IMR-90 (cell line): ENCODE data around the gene GLCE. TPM values are rescaled to one million over a fixed set of nuclear protein-coding genes. Genes with fewer than 3 reads are reported as not detected.

Experiments
- ATAC-seq: fragments of 200-7000 bp; cut with Tn5 transposase; 2 replicates; pipeline ENCODE4 v1.9.1; 2020; ENCODE audit warnings: low read depth, mild to moderate bottlenecking, moderate library complexity
- BruUV-seq: library from RNA; stranded (reverse); fragments of 400-500 nt; replicated peaks from 2 replicates; lab custom pipeline; 2021; lab: Mats Ljungman, UMichigan
- CTCF ChIA-PET: fragments of 300-600 bp; formaldehyde crosslinking; extraction: SDS; loops from one replicate; lab custom pipeline; 2021; ENCODE audit warnings: antibody characterized with exemption; lab: Yijun Ruan, JAX
- POLR2A ChIA-PET: fragments of 300-600 bp; sonication (Branson Sonifier 250); formaldehyde crosslinking; loops from one replicate; lab custom pipeline; 2022; ENCODE audit warnings: antibody characterized with exemption; ENCODE audit not compliant: unreplicated experiment; lab: Charles Lee
- DNase-seq: peaks from one replicate; pipeline ENCODE4 v3.0.0; 2013
- H2AFZ ChIP-seq: replicated peaks from 2 replicates; pipeline ENCODE3; 2013; ENCODE audit warnings: low read length, mild to moderate bottlenecking; ENCODE audit not compliant: poor library complexity
- H2AK5ac ChIP-seq: 2 replicates; pipeline ENCODE4 v1.6.1; 2013; ENCODE audit warnings: low read depth, low read length, inconsistent platforms
- H2AK9ac ChIP-seq: replicated peaks from 2 replicates; pipeline ENCODE3; 2013; ENCODE audit warnings: mild to moderate bottlenecking, low read depth, low read length, moderate library complexity; ENCODE audit not compliant: poor library complexity
- H2BK120ac ChIP-seq: 2 replicates; pipeline ENCODE4 v1.6.1; 2013; ENCODE audit warnings: low read depth, low read length, inconsistent platforms
- H2BK15ac ChIP-seq: 3 replicates; pipeline ENCODE4 v1.6.1; 2013; ENCODE audit warnings: low read depth, low read length, inconsistent platforms
- H2BK20ac ChIP-seq: 2 replicates; pipeline ENCODE4 v1.6.1; 2013; ENCODE audit warnings: low read depth, mild to moderate bottlenecking, inconsistent platforms, low read length, moderate library complexity
- H2BK5ac ChIP-seq: 2 replicates; pipeline ENCODE4 v1.6.1; 2013; ENCODE audit warnings: mild to moderate bottlenecking, low read depth, low read length, inconsistent platforms; ENCODE audit not compliant: poor library complexity, severe bottlenecking
- H3K14ac ChIP-seq: replicated peaks from 2 replicates; pipeline ENCODE4 v1.6.1; 2013; ENCODE audit warnings: low read depth, low read length, inconsistent platforms
- H3K18ac ChIP-seq: 2 replicates; pipeline ENCODE4 v1.6.1; 2013; ENCODE audit warnings: low read depth, low read length, control low read depth
- H3K23ac ChIP-seq: 2 replicates; pipeline ENCODE4 v1.6.1; 2013; ENCODE audit warnings: low read depth, low read length, inconsistent platforms
- H3K27ac ChIP-seq: 2 replicates; pipeline ENCODE4 v1.5.1; 2013; ENCODE audit warnings: mild to moderate bottlenecking, control low read depth, low read length; ENCODE audit not compliant: insufficient read depth
- H3K27me3 ChIP-seq: 2 replicates; pipeline ENCODE4 v1.6.1; 2013; ENCODE audit warnings: low read length; ENCODE audit not compliant: control insufficient read depth, insufficient read depth
- H3K36me3 ChIP-seq: 2 replicates; pipeline ENCODE4 v1.6.1; 2013; ENCODE audit warnings: low read length, mixed read lengths; ENCODE audit not compliant: control insufficient read depth, insufficient read depth
- H3K4ac ChIP-seq: 2 replicates; pipeline ENCODE4 v1.6.1; 2013; ENCODE audit warnings: low read depth, low read length, inconsistent platforms
- H3K4me1 ChIP-seq: 2 replicates; pipeline ENCODE4 v1.6.1; 2013; ENCODE audit warnings: low read length, mixed read lengths; ENCODE audit not compliant: control insufficient read depth, insufficient read depth
- H3K4me2 ChIP-seq: 2 replicates; pipeline ENCODE4 v1.6.1; 2013; ENCODE audit warnings: low read depth, mild to moderate bottlenecking, control low read depth, low read length, moderate library complexity
- H3K4me3 ChIP-seq: 2 replicates; pipeline ENCODE4 v1.5.1; 2013; ENCODE audit warnings: low read depth, mild to moderate bottlenecking, control low read depth, low read length, moderate library complexity; ENCODE audit not compliant: insufficient read depth
- H3K56ac ChIP-seq: 2 replicates; pipeline ENCODE4 v1.6.1; 2013; ENCODE audit warnings: low read length, inconsistent platforms; ENCODE audit not compliant: insufficient read depth; ENCODE audit errors: extremely low read depth
- H3K79me1 ChIP-seq, 2 experiments: 2 replicates each; pipeline ENCODE4 v1.6.1; 2013; ENCODE audit warnings: low read length in 2 of 2, inconsistent platforms in 1 of 2, low read depth in 1 of 2
- H3K9ac ChIP-seq: 2 replicates; pipeline ENCODE4 v1.6.1; 2013; ENCODE audit warnings: low read depth, low read length, control low read depth
- H3K9me1 ChIP-seq: 2 replicates; pipeline ENCODE4 v1.6.1; 2013; ENCODE audit warnings: low read length, inconsistent platforms; ENCODE audit not compliant: insufficient read depth
- H3K9me3 ChIP-seq: 2 replicates; pipeline ENCODE4 v1.6.1; 2013; ENCODE audit warnings: low read length; ENCODE audit not compliant: control insufficient read depth, insufficient read depth
- H4K20me1 ChIP-seq: 2 replicates; pipeline ENCODE4 v1.6.1; 2013; ENCODE audit warnings: low read length, inconsistent platforms; ENCODE audit not compliant: insufficient read depth
- H4K5ac ChIP-seq: 2 replicates; pipeline ENCODE4 v1.6.1; 2013; ENCODE audit warnings: mild to moderate bottlenecking, low read depth, low read length, control low read depth
- H4K8ac ChIP-seq, 2 experiments: 2 replicates each; pipeline ENCODE4 v1.6.1; 2013; ENCODE audit warnings: low read depth in 2 of 2, low read length in 2 of 2, control low read depth in 1 of 2, inconsistent platforms in 1 of 2
- H4K91ac ChIP-seq: 2 replicates; pipeline ENCODE4 v1.6.1; 2013; ENCODE audit warnings: low read depth, low read length, inconsistent platforms; ENCODE audit not compliant: insufficient read depth
- BHLHE40 ChIP-seq: fragments of 150-350 bp; IDR thresholded peaks from 2 replicates; pipeline ENCODE4 v1.6.1; 2016; ENCODE audit warnings: mild to moderate bottlenecking, low read depth, low read length
- CEBPB ChIP-seq: IDR thresholded peaks from 2 replicates; pipeline ENCODE4 v1.6.1; 2012; ENCODE audit warnings: low read depth, low read length, improper control_type of control experiment
- CHD1 ChIP-seq: IDR thresholded peaks from 2 replicates; pipeline ENCODE4 v1.6.1; 2012; ENCODE audit warnings: low read depth, low read length, improper control_type of control experiment
- FOS ChIP-seq: fragments of 150-350 bp; IDR thresholded peaks from 2 replicates; pipeline ENCODE4 v1.6.1; 2016; ENCODE audit warnings: low read depth, low read length
- MAFK ChIP-seq: IDR thresholded peaks from 2 replicates; pipeline ENCODE4 v1.6.1; 2012; ENCODE audit warnings: low read depth, low read length, improper control_type of control experiment
- MAZ ChIP-seq: IDR thresholded peaks from 2 replicates; pipeline ENCODE4 v1.6.1; 2012; ENCODE audit warnings: low read depth, mild to moderate bottlenecking, low read length, improper control_type of control experiment, moderate library complexity, borderline replicate concordance
- MXI1 ChIP-seq: IDR thresholded peaks from 2 replicates; pipeline ENCODE4 v1.6.1; 2012; ENCODE audit warnings: low read depth, mild to moderate bottlenecking, low read length, moderate library complexity, borderline replicate concordance
- NFE2L2 ChIP-seq: fragments of 150-350 bp; IDR thresholded peaks from 2 replicates; pipeline ENCODE4 v1.6.1; 2016; ENCODE audit warnings: low read depth, mild to moderate bottlenecking, low read length
- POLR2A ChIP-seq: IDR thresholded peaks from 2 replicates; pipeline ENCODE4 v1.6.1; 2012; ENCODE audit warnings: mild to moderate bottlenecking, low read depth, low read length
- RAD21 ChIP-seq: IDR thresholded peaks from 2 replicates; pipeline ENCODE4 v1.6.1; 2012; ENCODE audit warnings: low read length, improper control_type of control experiment
- RCOR1 ChIP-seq: IDR thresholded peaks from 2 replicates; pipeline ENCODE4 v1.6.1; 2012; ENCODE audit warnings: mild to moderate bottlenecking, low read length, improper control_type of control experiment; ENCODE audit not compliant: insufficient replicate concordance
- RFX5 ChIP-seq: IDR thresholded peaks from 2 replicates; pipeline ENCODE4 v1.8.0; 2012; ENCODE audit warnings: low read depth, mild to moderate bottlenecking, low read length, moderate library complexity
- SMC3 ChIP-seq: fragments of 150-350 bp; IDR thresholded peaks from 2 replicates; pipeline ENCODE4 v1.6.1; 2016; ENCODE audit warnings: low read depth, mild to moderate bottlenecking, antibody characterized with exemption, low read length, moderate library complexity
- dilution Hi-C: fragments of 300-500 bp; cut with HindIII; formaldehyde crosslinking; loops from one replicate; pipeline ENCODE4 v1.14.3; 2018; ENCODE audit warnings: low sequenced_read_pairs; ENCODE audit not compliant: unreplicated experiment
- in situ Hi-C: fragments of 300-500 bp; cut with MboI; formaldehyde crosslinking; loops from 3 replicates; pipeline ENCODE4 v1.14.3; 2019; ENCODE audit warnings: low sequenced_read_pairs, inconsistent platforms, mixed read lengths
- intact Hi-C: fragments of 100-400 bp; cut with micrococcal nuclease; formaldehyde crosslinking; loops from 2 replicates; pipeline ENCODE4 v1.10.0; 2022
- polyA plus RNA-seq, 3 experiments: library from polyadenylated mRNA; depleted of rRNA; stranded (reverse); fragments of >200 nt; gene quantifications; 2 replicates each; pipeline ENCODE4 v1.2.3, GENCODE V29; 2012; ENCODE audit warnings: low replicate concordance in 1 of 3
- total RNA-seq: library from RNA; depleted of rRNA; stranded (reverse); fragments of >200 nt; gene quantifications from 2 replicates; pipeline ENCODE4 v1.2.3, GENCODE V29; 2012
- TF ChIP-seq, protein P1 (sequence below): fragments of 150-350 bp; IDR thresholded peaks from 2 replicates; pipeline ENCODE4 v1.6.1; 2017; ENCODE audit warnings: mild to moderate bottlenecking, antibody characterized with exemption, low read length, low read depth
- TF ChIP-seq, protein P2 (sequence below): conservative IDR thresholded peaks from 2 replicates; pipeline ENCODE4 v1.5.1; 2012; ENCODE audit warnings: mild to moderate bottlenecking, low read depth, low read length, improper control_type of control experiment
- TF ChIP-seq, protein P3 (sequence below): fragments of 150-350 bp; IDR thresholded peaks from 2 replicates; pipeline ENCODE4 v1.6.1; 2016; ENCODE audit warnings: low read depth, mild to moderate bottlenecking, low read length, moderate library complexity, borderline replicate concordance

Gene GLCE
- total and polyA plus RNA-seq, 2 of the 4 experiments (the other 2 are of a cell fraction) = 15.3 to 29.6 TPM

DNA sequence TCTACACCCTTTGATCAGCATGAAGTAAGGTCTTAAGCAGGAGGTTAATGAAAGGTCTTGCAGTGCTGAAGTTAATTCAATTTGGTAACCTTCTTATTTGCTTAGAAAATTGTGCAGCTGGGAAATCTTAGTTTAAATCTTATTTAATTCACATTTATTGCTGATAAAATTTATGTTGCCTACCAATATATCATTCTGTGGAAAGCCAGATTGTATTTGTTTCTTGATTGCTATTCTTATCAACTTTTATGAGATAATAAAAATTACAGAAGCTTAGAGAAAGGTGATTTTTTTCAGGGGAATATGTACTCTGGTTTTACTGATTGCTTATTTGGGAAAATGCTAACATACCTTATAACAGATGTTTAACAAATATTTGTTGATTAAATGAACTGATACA, 74.2 kb downstream of the GLCE start:
- ChIA-PET POLR2A (no interaction called here), CTCF (interaction anchor here (1.0 kb wide), 1 partner anchor 175 kb away, joined by 3 read pairs; no protein-coding TSS in a partner anchor)
- no peaks in the 10 kb centered on the region for H3K9me3 ChIP-seq
- H3K4me1 ChIP-seq = no peaks in the 10 kb centered on the region
- intact Hi-C loops (no loop called here), in situ Hi-C loops (no loop called here), dilution Hi-C loops (no loop called here)
- H3K23ac ChIP-seq = no peak overlapping the region
- no peak overlapping the region for H2BK15ac ChIP-seq
- H3K36me3 ChIP-seq = no peaks in the 10 kb centered on the region
- no peak overlapping the region for H2AFZ ChIP-seq
- no peak overlapping the region for H2AK9ac ChIP-seq
- H3K18ac ChIP-seq = no peak overlapping the region
- H3K4me3 ChIP-seq = no peak overlapping the region
- H3K4ac ChIP-seq = no peak overlapping the region
- H3K79me1 ChIP-seq = no peaks in the 10 kb centered on the region
- H2BK20ac ChIP-seq = no peak overlapping the region
- H4K8ac ChIP-seq = no peak overlapping the region
- H3K27ac ChIP-seq = no peak overlapping the region
- no peak overlapping the region for H3K56ac ChIP-seq
- H3K14ac ChIP-seq = no peak overlapping the region
- ATAC-seq = no peak
- H4K5ac ChIP-seq = no peak overlapping the region
- DNase-seq = no peak
- H2BK5ac ChIP-seq = no peak overlapping the region
- BruUV-seq = no TSS peak
- no peaks in the 10 kb centered on the region for H4K20me1 ChIP-seq
- H3K9me1 ChIP-seq = no peaks in the 10 kb centered on the region
- no peak overlapping the region for H3K4me2 ChIP-seq
- H3K9ac ChIP-seq = no peak overlapping the region
- no peak overlapping the region for H2AK5ac ChIP-seq
- TF ChIP-seq CHD1 (no peak), CEBPB (no peak), RCOR1 (no peak), RFX5 (no peak), MAFK (no peak), MAZ (no peak), FOS (no peak), BHLHE40 (no peak), MXI1 (no peak), SMC3 (no peak), POLR2A (no peak), RAD21 (no peak), NFE2L2 (no peak)
- TF ChIP-seq, protein P1, sequence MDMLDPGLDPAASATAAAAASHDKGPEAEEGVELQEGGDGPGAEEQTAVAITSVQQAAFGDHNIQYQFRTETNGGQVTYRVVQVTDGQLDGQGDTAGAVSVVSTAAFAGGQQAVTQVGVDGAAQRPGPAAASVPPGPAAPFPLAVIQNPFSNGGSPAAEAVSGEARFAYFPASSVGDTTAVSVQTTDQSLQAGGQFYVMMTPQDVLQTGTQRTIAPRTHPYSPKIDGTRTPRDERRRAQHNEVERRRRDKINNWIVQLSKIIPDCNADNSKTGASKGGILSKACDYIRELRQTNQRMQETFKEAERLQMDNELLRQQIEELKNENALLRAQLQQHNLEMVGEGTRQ = no peak
- TF ChIP-seq, protein P2, sequence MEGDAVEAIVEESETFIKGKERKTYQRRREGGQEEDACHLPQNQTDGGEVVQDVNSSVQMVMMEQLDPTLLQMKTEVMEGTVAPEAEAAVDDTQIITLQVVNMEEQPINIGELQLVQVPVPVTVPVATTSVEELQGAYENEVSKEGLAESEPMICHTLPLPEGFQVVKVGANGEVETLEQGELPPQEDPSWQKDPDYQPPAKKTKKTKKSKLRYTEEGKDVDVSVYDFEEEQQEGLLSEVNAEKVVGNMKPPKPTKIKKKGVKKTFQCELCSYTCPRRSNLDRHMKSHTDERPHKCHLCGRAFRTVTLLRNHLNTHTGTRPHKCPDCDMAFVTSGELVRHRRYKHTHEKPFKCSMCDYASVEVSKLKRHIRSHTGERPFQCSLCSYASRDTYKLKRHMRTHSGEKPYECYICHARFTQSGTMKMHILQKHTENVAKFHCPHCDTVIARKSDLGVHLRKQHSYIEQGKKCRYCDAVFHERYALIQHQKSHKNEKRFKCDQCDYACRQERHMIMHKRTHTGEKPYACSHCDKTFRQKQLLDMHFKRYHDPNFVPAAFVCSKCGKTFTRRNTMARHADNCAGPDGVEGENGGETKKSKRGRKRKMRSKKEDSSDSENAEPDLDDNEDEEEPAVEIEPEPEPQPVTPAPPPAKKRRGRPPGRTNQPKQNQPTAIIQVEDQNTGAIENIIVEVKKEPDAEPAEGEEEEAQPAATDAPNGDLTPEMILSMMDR = no peak
- TF ChIP-seq, protein P3, sequence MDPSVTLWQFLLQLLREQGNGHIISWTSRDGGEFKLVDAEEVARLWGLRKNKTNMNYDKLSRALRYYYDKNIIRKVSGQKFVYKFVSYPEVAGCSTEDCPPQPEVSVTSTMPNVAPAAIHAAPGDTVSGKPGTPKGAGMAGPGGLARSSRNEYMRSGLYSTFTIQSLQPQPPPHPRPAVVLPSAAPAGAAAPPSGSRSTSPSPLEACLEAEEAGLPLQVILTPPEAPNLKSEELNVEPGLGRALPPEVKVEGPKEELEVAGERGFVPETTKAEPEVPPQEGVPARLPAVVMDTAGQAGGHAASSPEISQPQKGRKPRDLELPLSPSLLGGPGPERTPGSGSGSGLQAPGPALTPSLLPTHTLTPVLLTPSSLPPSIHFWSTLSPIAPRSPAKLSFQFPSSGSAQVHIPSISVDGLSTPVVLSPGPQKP = no peak
- H4K91ac ChIP-seq = no peak overlapping the region
- H3K27me3 ChIP-seq = no peaks in the 10 kb centered on the region
- no peak overlapping the region for H2BK120ac ChIP-seq
